Activated CD8-positive, alpha-beta T cell treated with anti-CD3 and anti-CD28 coated beads for 36 hours (primary cell): ENCODE data around the gene ZNF205. TPM values are rescaled to one million over a fixed set of nuclear protein-coding genes. Genes with fewer than 3 reads are reported as not detected.
"Not testable (repeated sequence)": the region's sequence is repeated elsewhere in the genome, so short reads cannot be mapped to it uniquely, and the experiment has no call there.

Experiments
- ATAC-seq: fragments of 200-7000 bp; cut with Tn5 transposase; one replicate; pipeline ENCODE4 v1.10.0; 2021; ENCODE audit warnings: mild to moderate bottlenecking, moderate library complexity
- CTCF ChIA-PET: fragments of 350-600 bp; sonication (Branson Sonifier 250); formaldehyde crosslinking; loops from one replicate; lab custom pipeline; 2021; ENCODE audit warnings: antibody characterized with exemption; lab: Charles Lee
- POLR2A ChIA-PET: fragments of 350-600 bp; sonication (Branson Sonifier 250); formaldehyde crosslinking; loops from one replicate; lab custom pipeline; 2021; ENCODE audit warnings: antibody characterized with exemption; lab: Charles Lee
- DNase-seq: peaks from one replicate; pipeline ENCODE4 v3.0.0-alpha.2; 2020
- H3K27ac Mint-ChIP-seq: one replicate; pipeline ENCODE4 v1.8.0; 2021; ENCODE audit warnings: mild to moderate bottlenecking, mixed read lengths
- H3K27me3 Mint-ChIP-seq: one replicate; pipeline ENCODE4 v1.8.0; 2021; ENCODE audit warnings: mixed read lengths
- H3K36me3 Mint-ChIP-seq: one replicate; pipeline ENCODE4 v1.8.0; 2021; ENCODE audit warnings: low read depth, mixed read lengths
- H3K4me1 Mint-ChIP-seq: one replicate; pipeline ENCODE4 v1.8.0; 2021; ENCODE audit warnings: low read depth, mixed read lengths
- H3K4me3 Mint-ChIP-seq: one replicate; pipeline ENCODE4 v1.8.0; 2021; ENCODE audit warnings: mild to moderate bottlenecking, moderate library complexity, mixed read lengths
- H3K9me3 Mint-ChIP-seq: one replicate; pipeline ENCODE4 v1.8.0; 2021; ENCODE audit warnings: mixed read lengths
- intact Hi-C: fragments of 100-400 bp; cut with micrococcal nuclease; formaldehyde crosslinking; loops from one replicate; pipeline ENCODE4 v1.10.0; 2022
- total RNA-seq, 2 experiments: library from RNA; stranded (reverse); gene quantifications; one replicate each; pipeline ENCODE4 v1.2.3, GENCODE V29; 2021
- TF ChIP-seq, protein P1 (sequence below): fragments of 200-600 bp; IDR thresholded peaks from one replicate; pipeline ENCODE4 v1.8.0; 2022; ENCODE audit warnings: antibody characterized with exemption, mild to moderate bottlenecking

The ZNF205 gene
- total RNA-seq, 2 experiments from 2014 or later: not detected

GRCh38 chr16:3166505-3166886 is 54.1 kb downstream of the ZNF205 start:
- Mint-ChIP-seq H3K4me1 (peaks cover 26% of the 10 kb centered on the region), H3K9me3 (no peaks in the 10 kb centered on the region), H3K27ac (no peak overlapping the region), H3K4me3 (no peak overlapping the region), H3K27me3 (peaks cover 14% of the 10 kb centered on the region), H3K36me3 (no peaks in the 10 kb centered on the region)
- intact Hi-C loops: no loop called here
- CTCF ChIA-PET: interaction anchor here (0.6 to 2.2 kb wide), 12 partner anchors 10 to 236 kb away, joined by 3 to 11 read pairs (median 3); partner anchors contain the start of gene ZNF213
- TF ChIP-seq, protein P1, sequence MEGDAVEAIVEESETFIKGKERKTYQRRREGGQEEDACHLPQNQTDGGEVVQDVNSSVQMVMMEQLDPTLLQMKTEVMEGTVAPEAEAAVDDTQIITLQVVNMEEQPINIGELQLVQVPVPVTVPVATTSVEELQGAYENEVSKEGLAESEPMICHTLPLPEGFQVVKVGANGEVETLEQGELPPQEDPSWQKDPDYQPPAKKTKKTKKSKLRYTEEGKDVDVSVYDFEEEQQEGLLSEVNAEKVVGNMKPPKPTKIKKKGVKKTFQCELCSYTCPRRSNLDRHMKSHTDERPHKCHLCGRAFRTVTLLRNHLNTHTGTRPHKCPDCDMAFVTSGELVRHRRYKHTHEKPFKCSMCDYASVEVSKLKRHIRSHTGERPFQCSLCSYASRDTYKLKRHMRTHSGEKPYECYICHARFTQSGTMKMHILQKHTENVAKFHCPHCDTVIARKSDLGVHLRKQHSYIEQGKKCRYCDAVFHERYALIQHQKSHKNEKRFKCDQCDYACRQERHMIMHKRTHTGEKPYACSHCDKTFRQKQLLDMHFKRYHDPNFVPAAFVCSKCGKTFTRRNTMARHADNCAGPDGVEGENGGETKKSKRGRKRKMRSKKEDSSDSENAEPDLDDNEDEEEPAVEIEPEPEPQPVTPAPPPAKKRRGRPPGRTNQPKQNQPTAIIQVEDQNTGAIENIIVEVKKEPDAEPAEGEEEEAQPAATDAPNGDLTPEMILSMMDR: no peak
- ATAC-seq (no peak), DNase-seq (no peak)
- POLR2A ChIA-PET: no interaction called here

GRCh38 chr16:3168729-3169128 is 56.3 kb downstream of the ZNF205 start:
- ATAC-seq, H3K9me3 Mint-ChIP-seq, H3K27ac Mint-ChIP-seq, H3K36me3 Mint-ChIP-seq, intact Hi-C loops, DNase-seq, H3K4me3 Mint-ChIP-seq: not testable (repeated sequence)
- Mint-ChIP-seq H3K4me1 (peaks cover 35% of the 10 kb centered on the region), H3K27me3 (peaks cover 17% of the 10 kb centered on the region)
- ChIA-PET CTCF (interaction anchor here (0.9 to 5.6 kb wide), 13 partner anchors 11 to 165 kb away, joined by 3 to 37 read pairs (median 6); no protein-coding TSS in a partner anchor), POLR2A (interaction anchor here (1.1 to 2.8 kb wide), 5 partner anchors 10 to 34 kb away, joined by 3 to 9 read pairs (median 7); partner anchors contain the start of genes OR1F1 and ZNF213)

Other genes with a start within 250 kb of the ZNF205 start
- 10 to 100 TPM; 18.9 to 19.3 TPM for gene FLYWCH2, start 229.4 kb upstream of the ZNF205 start, total RNA-seq
- 10 to 100 TPM; 33.4 to 34.9 TPM for gene FLYWCH1, start 200.7 kb upstream of the ZNF205 start, total RNA-seq
- gene KREMEN2, start 148.3 kb upstream of the ZNF205 start, total RNA-seq: under 1 TPM in 1 of 2 experiments, not detected in 1; 0.22 TPM
- 10 to 100 TPM; 29.4 to 30.4 TPM for gene PAQR4, start 143.2 kb upstream of the ZNF205 start, total RNA-seq
- 100 to 1,000 TPM; 121 to 123 TPM for gene PKMYT1, start 132.1 kb upstream of the ZNF205 start, total RNA-seq
- gene CLDN9, start 99.7 kb upstream of the ZNF205 start, total RNA-seq: not detected
- gene CLDN6, start 94.4 kb upstream of the ZNF205 start, total RNA-seq: not detected
- 10 to 100 TPM; 11.8 to 13.5 TPM for gene TNFRSF12A, start 92.2 kb upstream of the ZNF205 start, total RNA-seq
- 10 to 100 TPM; 24.2 to 24.8 TPM for gene HCFC1R1, start 88.6 kb upstream of the ZNF205 start, total RNA-seq
- gene THOC6, start 88.6 kb upstream of the ZNF205 start, total RNA-seq: 10 to 100 TPM; 55.4 to 56.6 TPM
- gene BICDL2, start 75.6 kb upstream of the ZNF205 start, total RNA-seq: under 1 TPM; 0.77 to 0.92 TPM
- gene MMP25, start 66.0 kb upstream of the ZNF205 start, total RNA-seq: 1 to 10 TPM; 1.1 to 1.5 TPM
- 100 to 1,000 TPM; 971 to 974 TPM for gene IL32, start 46.9 kb upstream of the ZNF205 start, total RNA-seq
- gene ZSCAN10, start 13.3 kb upstream of the ZNF205 start, total RNA-seq: under 1 TPM; 0.09 to 0.25 TPM
- 1 to 10 TPM; 6.1 to 7.5 TPM for gene ZNF213, start 22.4 kb downstream of the ZNF205 start, total RNA-seq
- not detected for gene OR1F1, start 75.6 kb downstream of the ZNF205 start, total RNA-seq
- gene ZNF200, start 122.6 kb downstream of the ZNF205 start, total RNA-seq: 1 to 10 TPM; 8.7 to 9.6 TPM
- gene MEFV, start 144.0 kb downstream of the ZNF205 start, total RNA-seq: not detected
- gene ZNF263, start 170.9 kb downstream of the ZNF205 start, total RNA-seq: 10 to 100 TPM; 19.5 to 22.0 TPM
- 1 to 10 TPM; 4.0 to 4.7 TPM for gene TIGD7, start 192.8 kb downstream of the ZNF205 start, total RNA-seq
- 10 to 100 TPM; 21.2 to 21.7 TPM for gene ZNF75A, start 192.9 kb downstream of the ZNF205 start, total RNA-seq
- gene OR2C1, start 243.3 kb downstream of the ZNF205 start, total RNA-seq: not detected